Aorta (tissue), 5 donors: ENCODE data around the gene RBAK. TPM values are rescaled to one million over a fixed set of nuclear protein-coding genes. Genes with fewer than 3 reads are reported as not detected.
"Not testable (repeated sequence)": the region's sequence is repeated elsewhere in the genome, so short reads cannot be mapped to it uniquely, and the experiment has no call there.

ENCODE experiments used
- ATAC-seq: fragments of 200-7000 bp; cut with Tn5 transposase; one replicate; pipeline ENCODE4 v1.9.1; 2022; ENCODE audit warnings: moderate library complexity; ENCODE audit not compliant: low FRiP score
- DNase-seq, 2 donors: peaks; one replicate each; pipeline ENCODE4 v3.0.0-alpha.2; 2020
- H3K27ac ChIP-seq, 2 donors: one replicate each; pipeline ENCODE4 v1.5.1; 2013; ENCODE audit warnings: low read length in 2 of 2, mild to moderate bottlenecking in 2 of 2, moderate library complexity in 2 of 2, control low read depth in 1 of 2, inconsistent platforms in 1 of 2, low read depth in 1 of 2
- H3K27me3 ChIP-seq, 2 donors: one replicate each; pipeline ENCODE4 v1.6.1; 2013; ENCODE audit warnings: control low read depth in 1 of 2, low read length in 1 of 2, mild to moderate bottlenecking in 1 of 2, moderate library complexity in 1 of 2; ENCODE audit not compliant: insufficient read depth in 2 of 2, control insufficient read depth in 1 of 2
- H3K36me3 ChIP-seq, 2 donors: one replicate each; pipeline ENCODE4 v1.6.1; 2013; ENCODE audit warnings: control low read depth in 1 of 2, low read length in 1 of 2, mild to moderate bottlenecking in 1 of 2; ENCODE audit not compliant: insufficient read depth in 2 of 2, control insufficient read depth in 1 of 2
- H3K4me1 ChIP-seq, 2 donors: one replicate each; pipeline ENCODE4 v1.6.1; 2013; ENCODE audit warnings: low read length in 2 of 2, control low read depth in 1 of 2, mild to moderate bottlenecking in 1 of 2, moderate library complexity in 1 of 2; ENCODE audit not compliant: insufficient read depth in 2 of 2, control insufficient read depth in 1 of 2
- H3K4me3 ChIP-seq, 2 donors: one replicate each; pipeline ENCODE4 v1.5.1; 2013; ENCODE audit warnings: low read length in 2 of 2, control low read depth in 1 of 2, mild to moderate bottlenecking in 1 of 2
- H3K9me3 ChIP-seq: one replicate; pipeline ENCODE4 v1.6.1; 2013; ENCODE audit warnings: mild to moderate bottlenecking, low read length; ENCODE audit not compliant: control insufficient read depth
- WGBS, 2 donors: extraction: QIAGEN DNeasy Blood & Tissue Kit; methylation state at CpG; one replicate each; pipeline ENCODE4 v1.1.7; 2013; 5-methylcytosine and 5-hydroxymethylcytosine counted together
- intact Hi-C, 2 donors: fragments of 100-400 bp; cut with DNase I; formaldehyde crosslinking; loops; one replicate each; pipeline versions ENCODE4 v1.14.2 to v1.15.0; 2022
- polyA plus RNA-seq, 2 donors: library from polyadenylated mRNA; stranded (reverse); fragments of 200-250 nt; gene quantifications; one replicate each; pipeline ENCODE4 v1.2.3, GENCODE V29; 2013
- total RNA-seq, 2 donors: library from RNA; stranded (reverse); fragmentation: NEBNext Ultra II Directional; extraction: Animal tissue kit (Norgen Biotek cat#: 25700); gene quantifications; one replicate each; pipeline ENCODE4 v1.2.1, GENCODE V29; 2021
- donor health status: healthy with polysubstance abuse.
- donor health status: Bipolar disorder and iron deficiency.
- donor health status: DM: no; HTN: no; CAD: no.
- donor health status: DM: no; HTN: no; CAD: no.
- donor health status: DM: yes; HTN: yes; CAD: no.

The RBAK gene
- total and polyA plus RNA-seq, 4 donors: 1.3 to 12.1 (median 8.0) TPM

- intact Hi-C loops: no loop called here
- H3K36me3 ChIP-seq: peaks cover 2 to 3% of the 10 kb centered on the region in 2 donors
- H3K4me3 ChIP-seq: no peak overlapping the region
- no peaks in the 10 kb centered on the region for H3K4me1 ChIP-seq
- DNase-seq (no peak), ATAC-seq (no peak)
- H3K27ac ChIP-seq: no peak overlapping the region
- no peaks in the 10 kb centered on the region for H3K27me3 ChIP-seq
- WGBS, 2 donors: 82 to 95% methylated on average over 7 of the region's 7 CpGs
- H3K9me3 ChIP-seq: no peaks in the 10 kb centered on the region
These were observed 32.7 kb upstream of the RBAK start for GRCh38 chr7:5012985-5013384.

- ATAC-seq, H3K4me1 ChIP-seq, intact Hi-C loops, H3K9me3 ChIP-seq, H3K27me3 ChIP-seq, H3K4me3 ChIP-seq, DNase-seq, H3K27ac ChIP-seq, H3K36me3 ChIP-seq: not testable (repeated sequence)
- WGBS, 2 donors: 79 to 80% methylated on average over 6 of the region's 6 CpGs
These were observed 29.7 kb upstream of the RBAK start for GRCh38 chr7:5015936-5016335.

GRCh38 chr7:5017626-5018025 is 28.0 kb upstream of the RBAK start:
- H3K4me3 ChIP-seq, H3K36me3 ChIP-seq, intact Hi-C loops, H3K9me3 ChIP-seq, ATAC-seq, DNase-seq, H3K27me3 ChIP-seq, H3K27ac ChIP-seq, H3K4me1 ChIP-seq: not testable (repeated sequence)
- 86 to 90% methylated on average over 12 of the region's 12 CpGs for WGBS, 2 donors

- H3K27ac ChIP-seq: no peak overlapping the region
- H3K4me3 ChIP-seq: no peak overlapping the region
- intact Hi-C loops: no loop called here
- ATAC-seq (no peak), DNase-seq (no peak)
- H3K36me3 ChIP-seq: peaks cover 0 to 3% of the 10 kb centered on the region in 2 donors
- no peaks in the 10 kb centered on the region for H3K9me3 ChIP-seq
- H3K27me3 ChIP-seq: no peaks in the 10 kb centered on the region
- 95 to 98% methylated on average over 9 of the region's 9 CpGs for WGBS, 2 donors
- no peaks in the 10 kb centered on the region for H3K4me1 ChIP-seq
These were observed 25.6 kb upstream of the RBAK start for GRCh38 chr7:5020098-5020497.

GRCh38 chr7:5020976-5021550 is 24.6 kb upstream of the RBAK start:
- H3K9me3 ChIP-seq, H3K27me3 ChIP-seq, H3K27ac ChIP-seq, H3K36me3 ChIP-seq, ATAC-seq, H3K4me3 ChIP-seq, intact Hi-C loops, DNase-seq, H3K4me1 ChIP-seq: not testable (repeated sequence)
- 95 to 96% methylated on average over 12 to 14 of the region's 14 CpGs for WGBS, 2 donors

- H3K27me3 ChIP-seq, H3K36me3 ChIP-seq, H3K4me3 ChIP-seq, H3K9me3 ChIP-seq, H3K4me1 ChIP-seq, H3K27ac ChIP-seq, DNase-seq, ATAC-seq, intact Hi-C loops: not testable (repeated sequence)
- WGBS, 2 donors: 97% methylated on average over 12 of the region's 12 CpGs
These were observed 22.0 kb upstream of the RBAK start for GRCh38 chr7:5023626-5024025.

- DNase-seq, intact Hi-C loops, H3K4me1 ChIP-seq, H3K27me3 ChIP-seq, ATAC-seq, H3K36me3 ChIP-seq, H3K9me3 ChIP-seq, H3K4me3 ChIP-seq, H3K27ac ChIP-seq: not testable (repeated sequence)
- 97 to 98% methylated on average over 14 of the region's 14 CpGs for WGBS, 2 donors
These were observed 17.8 kb upstream of the RBAK start for GRCh38 chr7:5027796-5028410.

GRCh38 chr7:5033186-5033585 is 12.5 kb upstream of the RBAK start:
- H3K4me3 ChIP-seq, H3K36me3 ChIP-seq, DNase-seq, H3K9me3 ChIP-seq, H3K27ac ChIP-seq, intact Hi-C loops, H3K27me3 ChIP-seq, ATAC-seq, H3K4me1 ChIP-seq: not testable (repeated sequence)
- 89 to 93% methylated on average over 10 of the region's 10 CpGs for WGBS, 2 donors

GRCh38 chr7:5035276-5035675 is 10.4 kb upstream of the RBAK start:
- ATAC-seq (no peak), DNase-seq (no peak)
- H3K36me3 ChIP-seq: no peaks in the 10 kb centered on the region
- no peaks in the 10 kb centered on the region for H3K27me3 ChIP-seq
- no peak overlapping the region for H3K4me3 ChIP-seq
- no peak overlapping the region for H3K27ac ChIP-seq
- intact Hi-C loops: no loop called here
- H3K9me3 ChIP-seq: no peaks in the 10 kb centered on the region
- 88 to 90% methylated on average over 9 of the region's 9 CpGs for WGBS, 2 donors
- H3K4me1 ChIP-seq: no peaks in the 10 kb centered on the region
